Measurements from ENCODE around the gene BUB1. TPM values are rescaled to one million over a fixed set of nuclear protein-coding genes. Genes with fewer than 3 reads are reported as not detected.

The BUB1 gene
- total and polyA plus RNA-seq, 2 of the 8 experiments (the other 6 are each of a cell fraction or from before 2014, with no cell fraction given) = 48.4 to 113 TPM

GRCh38 chr2:110670826-110671225, 7.0 kb downstream of the BUB1 start:
- Histone ChIP-seq H4K20me1 (replicated peaks in 1 of 2; ENCODE audit: control insufficient read depth in 1 of 2, insufficient read depth in 2 of 2, low read length in 2 of 2) (peaks cover 6 to 9% of the 10 kb centered on the region in 2 experiments), H3K27ac (ENCODE audit: low read depth, low read length) (no peak overlapping the region), H2BK12ac (ENCODE audit: low read depth, low read length) (no peak overlapping the region), H2BK120ac (replicated peaks; ENCODE audit: low read depth, low read length) (no peak overlapping the region), H2BK15ac (ENCODE audit: low read length) (no peak overlapping the region), H2AK5ac (ENCODE audit: low read depth, low read length) (no peak overlapping the region), H3K18ac (ENCODE audit: extremely low read depth, low read length) (no peak overlapping the region), H3K79me1 (ENCODE audit: low read depth, low read length) (peaks cover 4% of the 10 kb centered on the region; the same call in 1 of the 2 replicates), H3K9me3 (ENCODE audit: insufficient read depth in 2 of 2, low read depth in 1 of 2, low read length in 1 of 2) (no peaks in the 10 kb centered on the region), H3K4ac (replicated peaks; ENCODE audit: insufficient read length, low read depth, low read length) (no peak overlapping the region), H3K79me2 (ENCODE audit: control insufficient read depth in 1 of 2, insufficient read depth in 2 of 2, low read length in 2 of 2) (peaks cover 5 to 29% of the 10 kb centered on the region in 2 experiments; a peak in 3 of 4 replicates), H3K9ac (replicated peaks in 1 of 4; ENCODE audit: extremely low read depth in 1 of 4, low read depth in 3 of 4, low read length in 3 of 4) (no peak overlapping the region), H3K56ac (replicated peaks; ENCODE audit: insufficient read length, low read depth, low read length) (no peak overlapping the region), H3K23me2 (ENCODE audit: low read depth, low read length) (no peaks in the 10 kb centered on the region), H4K91ac (replicated peaks; ENCODE audit: insufficient read length, low read length) (no peak overlapping the region), H4K8ac (ENCODE audit: extremely low read depth, insufficient read depth, low read length) (no peak overlapping the region), H3K23ac (ENCODE audit: insufficient read length) (no peak overlapping the region), H3K36me3 (ENCODE audit: control insufficient read depth in 2 of 4, insufficient read depth in 4 of 4, low read length in 3 of 4) (peaks cover 27 to 85% (median 72%) of the 10 kb centered on the region in 4 experiments), H3K4me1 (replicated peaks in 1 of 4; ENCODE audit: control insufficient read depth in 3 of 4, insufficient read depth in 4 of 4, low read length in 3 of 4) (peaks cover 4 to 10% (median 7%) of the 10 kb centered on the region in 4 experiments; a peak in 6 of 7 replicates), H2BK20ac (ENCODE audit: low read length) (no peak overlapping the region), H3K27me3 (replicated peaks in 1 of 4; ENCODE audit: control insufficient read depth in 3 of 4, extremely low read depth in 1 of 4, insufficient read depth in 3 of 4, low read length in 3 of 4) (no peaks in the 10 kb centered on the region), H2AFZ (ENCODE audit: low read length) (no peak overlapping the region), H3K4me3 (ENCODE audit: extremely low read depth in 1 of 4, insufficient read depth in 2 of 4, low read depth in 3 of 4, low read length in 4 of 4) (no peak overlapping the region), H2BK5ac (ENCODE audit: low read depth, low read length) (no peak overlapping the region), H3K14ac (ENCODE audit: insufficient read length) (no peak overlapping the region), H3K4me2 (ENCODE audit: insufficient read depth in 1 of 2, low read depth in 2 of 2, low read length in 2 of 2) (no peak overlapping the region), H4K5ac (ENCODE audit: insufficient read length, low read depth, low read length) (no peak overlapping the region)
- TF ChIP-seq ASH2L (IDR thresholded peaks at IDR 0.05; ENCODE audit: low read length) (no peak), CREB1 (IDR thresholded peaks at IDR 0.05) (no peak), POLR2AphosphoS5 (IDR thresholded peaks at IDR 0.05; ENCODE audit: low read depth, low read length) (no peak), BCL11A (IDR thresholded peaks at IDR 0.05; ENCODE audit: low read depth in 2 of 2, low read length in 2 of 2) (no peak), TCF12 (IDR thresholded peaks at IDR 0.05; ENCODE audit: low read depth, low read length) (no peak), USF2 (IDR thresholded peaks at IDR 0.05; ENCODE audit: low read length) (no peak), MAFK (IDR thresholded peaks at IDR 0.05; ENCODE audit: low read depth, low read length) (no peak), E2F6 (IDR thresholded peaks at IDR 0.05) (no peak), SIX5 (IDR thresholded peaks at IDR 0.05; ENCODE audit: low read depth, low read length) (no peak), CTBP2 (IDR thresholded peaks at IDR 0.05; ENCODE audit: borderline replicate concordance, insufficient read depth, insufficient read length, low read length) (no peak), HDAC6 (IDR thresholded peaks at IDR 0.05; ENCODE audit: low read depth, low read length) (no peak)
- CTCF ChIA-PET (ENCODE audit: partially characterized antibody) = no interaction called here
- POLR2A ChIA-PET (ENCODE audit: partially characterized antibody) = no interaction called here
- FAIRE-seq (no peak), DNase-seq (ENCODE audit: low read depth in 1 of 2, low spot score in 2 of 2) (no peak)
- WGBS, 2 experiments (ENCODE audit: extremely low coverage in 1 of 2, insufficient coverage in 1 of 2, insufficient read length in 1 of 2, insufficient replicate concordance in 2 of 2, low coverage in 1 of 2, low lambda C conversion rate in 2 of 2, missing lambda C conversion rate in 1 of 2) = 95% methylated on average over 5 of the region's 5 CpGs; no CpG with 5 or more reads in 1 of the 2 experiments
